Panc1 (cell line): ENCODE results near the gene TBCK. TPM values are rescaled to one million over a fixed set of nuclear protein-coding genes. Genes with fewer than 3 reads are reported as not detected.

ENCODE experiments used
- ATAC-seq: fragments of 200-7000 bp; cut with Tn5 transposase; 2 replicates; pipeline ENCODE4 v1.9.1; 2020; ENCODE audit warnings: mild to moderate bottlenecking, moderate library complexity
- BruUV-seq: library from RNA; stranded (reverse); fragments of 400-500 nt; replicated peaks from 2 replicates; lab custom pipeline; 2021; lab: Mats Ljungman, UMichigan
- CTCF ChIA-PET: fragments of 300-600 bp; sonication (Branson Sonifier 250); formaldehyde crosslinking; loops from one replicate; lab custom pipeline; 2022; ENCODE audit warnings: antibody characterized with exemption; lab: Charles Lee
- POLR2A ChIA-PET: fragments of 300-600 bp; sonication (Branson Sonifier 250); formaldehyde crosslinking; loops from one replicate; lab custom pipeline; 2022; ENCODE audit warnings: antibody characterized with exemption; lab: Charles Lee
- DNase-seq: peaks from one replicate; pipeline ENCODE4 v3.0.0-alpha.2; 2010; ENCODE audit warnings: low read depth, low spot score
- H3K27ac ChIP-seq: 2 replicates; pipeline ENCODE4 v1.5.1; 2011; ENCODE audit warnings: mild to moderate bottlenecking, low read length, inconsistent platforms
- H3K27me3 ChIP-seq: fragments of 200-500 bp; sonication (Bioruptor generic); 2 replicates; pipeline ENCODE4 v1.6.0; 2014; ENCODE audit warnings: low read length, inconsistent platforms; ENCODE audit not compliant: control insufficient read depth, insufficient read depth
- H3K36me3 ChIP-seq: fragments of 200-500 bp; sonication (Bioruptor generic); 2 replicates; pipeline ENCODE4 v1.5.1; 2014; ENCODE audit warnings: inconsistent platforms, mild to moderate bottlenecking, low read length, moderate library complexity; ENCODE audit not compliant: control insufficient read depth, insufficient read depth
- H3K4me1 ChIP-seq: 2 replicates; pipeline ENCODE4 v1.5.1; 2011; ENCODE audit warnings: inconsistent platforms, mild to moderate bottlenecking, low read length, moderate library complexity; ENCODE audit not compliant: control insufficient read depth, insufficient read depth
- H3K4me3 ChIP-seq, 2 experiments: 2 replicates each; pipeline ENCODE4 v1.5.1; 2011 to 2012; ENCODE audit warnings: low read depth in 2 of 2, low read length in 2 of 2, mild to moderate bottlenecking in 2 of 2, inconsistent platforms in 1 of 2, moderate library complexity in 1 of 2
- H3K9me3 ChIP-seq: fragments of 200-500 bp; sonication (Bioruptor generic); 2 replicates; pipeline ENCODE4 v1.5.1; 2014; ENCODE audit warnings: low read depth, mild to moderate bottlenecking, inconsistent platforms, low read length, moderate library complexity; ENCODE audit not compliant: control insufficient read depth, insufficient read depth
- POLR2AphosphoS5 ChIP-seq: IDR thresholded peaks from 2 replicates; pipeline ENCODE4 v1.6.1; 2012; ENCODE audit warnings: mild to moderate bottlenecking, low read depth, low read length, moderate library complexity
- SIN3A ChIP-seq: IDR thresholded peaks from 2 replicates; pipeline ENCODE4 v1.6.1; 2012; ENCODE audit warnings: low read depth, mild to moderate bottlenecking, low read length, moderate library complexity, borderline replicate concordance; ENCODE audit not compliant: insufficient read depth
- TCF7L2 ChIP-seq: IDR thresholded peaks from 2 replicates; pipeline ENCODE4 v1.6.1; 2011; ENCODE audit warnings: mild to moderate bottlenecking, low read depth, low read length, inconsistent platforms
- in situ Hi-C: cut with HindIII; loops from 2 replicates; pipeline ENCODE4 v1.10.0; 2016; ENCODE audit warnings: low sequenced_read_pairs, low pct_unique_long_range_greater_than_20kb
- intact Hi-C: fragments of 100-400 bp; cut with micrococcal nuclease; formaldehyde crosslinking; loops from one replicate; pipeline ENCODE4 v1.10.0; 2022; ENCODE audit not compliant: unreplicated experiment
- total RNA-seq: library from RNA; stranded (reverse); gene quantifications from one replicate; pipeline ENCODE4 v1.2.1, GENCODE V29; 2021; ENCODE audit not compliant: unreplicated experiment
- TF ChIP-seq, protein P1 (sequence below): fragments of 450-650 bp; IDR thresholded peaks from 2 replicates; pipeline ENCODE4 v1.5.1; 2017; ENCODE audit warnings: mild to moderate bottlenecking
- TF ChIP-seq, protein P2 (sequence below), 2 experiments: IDR thresholded peaks; 2 replicates each; pipeline ENCODE4 v1.6.1; 2011 to 2012; ENCODE audit warnings: low read depth in 2 of 2, control low read depth in 1 of 2, low read length in 1 of 2, mild to moderate bottlenecking in 1 of 2, moderate library complexity in 1 of 2; ENCODE audit not compliant: insufficient read depth in 1 of 2

TBCK gene
- total RNA-seq, 1 experiment from 2014 or later, result 15.1 TPM

DNA sequence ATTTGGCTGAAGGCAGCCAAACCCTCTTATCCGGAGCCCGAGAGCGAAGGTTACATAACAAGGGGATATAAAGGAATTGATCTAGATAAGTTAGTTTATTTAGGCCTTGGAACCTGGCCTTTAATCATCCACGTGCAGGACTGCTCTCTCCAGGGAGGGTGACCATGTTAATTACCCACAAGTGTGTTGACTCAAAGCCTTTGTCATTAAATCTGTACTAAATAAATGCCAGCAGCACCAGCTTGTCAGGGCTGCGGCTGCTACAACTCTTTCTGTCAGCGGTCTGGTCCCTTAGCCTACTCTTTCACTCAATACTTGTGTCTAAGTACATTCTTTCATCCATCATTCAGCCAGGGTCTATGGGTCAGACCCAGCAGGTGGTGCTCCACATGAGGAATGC lies 206.1 kb downstream of the TBCK start:
- Histone ChIP-seq H3K36me3 (no peaks in the 10 kb centered on the region), H3K4me1 (no peaks in the 10 kb centered on the region), H3K27ac (no peak overlapping the region), H3K27me3 (no peaks in the 10 kb centered on the region), H3K4me3 (no peak overlapping the region), H3K9me3 (no peaks in the 10 kb centered on the region)
- TF ChIP-seq, protein P1, sequence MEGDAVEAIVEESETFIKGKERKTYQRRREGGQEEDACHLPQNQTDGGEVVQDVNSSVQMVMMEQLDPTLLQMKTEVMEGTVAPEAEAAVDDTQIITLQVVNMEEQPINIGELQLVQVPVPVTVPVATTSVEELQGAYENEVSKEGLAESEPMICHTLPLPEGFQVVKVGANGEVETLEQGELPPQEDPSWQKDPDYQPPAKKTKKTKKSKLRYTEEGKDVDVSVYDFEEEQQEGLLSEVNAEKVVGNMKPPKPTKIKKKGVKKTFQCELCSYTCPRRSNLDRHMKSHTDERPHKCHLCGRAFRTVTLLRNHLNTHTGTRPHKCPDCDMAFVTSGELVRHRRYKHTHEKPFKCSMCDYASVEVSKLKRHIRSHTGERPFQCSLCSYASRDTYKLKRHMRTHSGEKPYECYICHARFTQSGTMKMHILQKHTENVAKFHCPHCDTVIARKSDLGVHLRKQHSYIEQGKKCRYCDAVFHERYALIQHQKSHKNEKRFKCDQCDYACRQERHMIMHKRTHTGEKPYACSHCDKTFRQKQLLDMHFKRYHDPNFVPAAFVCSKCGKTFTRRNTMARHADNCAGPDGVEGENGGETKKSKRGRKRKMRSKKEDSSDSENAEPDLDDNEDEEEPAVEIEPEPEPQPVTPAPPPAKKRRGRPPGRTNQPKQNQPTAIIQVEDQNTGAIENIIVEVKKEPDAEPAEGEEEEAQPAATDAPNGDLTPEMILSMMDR, result no peak
- TF ChIP-seq SIN3A (no peak), TCF7L2 (no peak), POLR2AphosphoS5 (no peak)
- TF ChIP-seq, protein P2, sequence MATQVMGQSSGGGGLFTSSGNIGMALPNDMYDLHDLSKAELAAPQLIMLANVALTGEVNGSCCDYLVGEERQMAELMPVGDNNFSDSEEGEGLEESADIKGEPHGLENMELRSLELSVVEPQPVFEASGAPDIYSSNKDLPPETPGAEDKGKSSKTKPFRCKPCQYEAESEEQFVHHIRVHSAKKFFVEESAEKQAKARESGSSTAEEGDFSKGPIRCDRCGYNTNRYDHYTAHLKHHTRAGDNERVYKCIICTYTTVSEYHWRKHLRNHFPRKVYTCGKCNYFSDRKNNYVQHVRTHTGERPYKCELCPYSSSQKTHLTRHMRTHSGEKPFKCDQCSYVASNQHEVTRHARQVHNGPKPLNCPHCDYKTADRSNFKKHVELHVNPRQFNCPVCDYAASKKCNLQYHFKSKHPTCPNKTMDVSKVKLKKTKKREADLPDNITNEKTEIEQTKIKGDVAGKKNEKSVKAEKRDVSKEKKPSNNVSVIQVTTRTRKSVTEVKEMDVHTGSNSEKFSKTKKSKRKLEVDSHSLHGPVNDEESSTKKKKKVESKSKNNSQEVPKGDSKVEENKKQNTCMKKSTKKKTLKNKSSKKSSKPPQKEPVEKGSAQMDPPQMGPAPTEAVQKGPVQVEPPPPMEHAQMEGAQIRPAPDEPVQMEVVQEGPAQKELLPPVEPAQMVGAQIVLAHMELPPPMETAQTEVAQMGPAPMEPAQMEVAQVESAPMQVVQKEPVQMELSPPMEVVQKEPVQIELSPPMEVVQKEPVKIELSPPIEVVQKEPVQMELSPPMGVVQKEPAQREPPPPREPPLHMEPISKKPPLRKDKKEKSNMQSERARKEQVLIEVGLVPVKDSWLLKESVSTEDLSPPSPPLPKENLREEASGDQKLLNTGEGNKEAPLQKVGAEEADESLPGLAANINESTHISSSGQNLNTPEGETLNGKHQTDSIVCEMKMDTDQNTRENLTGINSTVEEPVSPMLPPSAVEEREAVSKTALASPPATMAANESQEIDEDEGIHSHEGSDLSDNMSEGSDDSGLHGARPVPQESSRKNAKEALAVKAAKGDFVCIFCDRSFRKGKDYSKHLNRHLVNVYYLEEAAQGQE (IDR thresholded peaks at IDR 0.05; ENCODE audit: insufficient read depth in 1 of 2, low read depth in 2 of 2, low read length in 1 of 2), result no peak
- ChIA-PET POLR2A (no interaction called here), CTCF (no interaction called here)
- intact Hi-C loops (no loop called here), in situ Hi-C loops (no loop called here)
- ATAC-seq (no peak), DNase-seq (no peak)
- no TSS peak for BruUV-seq

DNA sequence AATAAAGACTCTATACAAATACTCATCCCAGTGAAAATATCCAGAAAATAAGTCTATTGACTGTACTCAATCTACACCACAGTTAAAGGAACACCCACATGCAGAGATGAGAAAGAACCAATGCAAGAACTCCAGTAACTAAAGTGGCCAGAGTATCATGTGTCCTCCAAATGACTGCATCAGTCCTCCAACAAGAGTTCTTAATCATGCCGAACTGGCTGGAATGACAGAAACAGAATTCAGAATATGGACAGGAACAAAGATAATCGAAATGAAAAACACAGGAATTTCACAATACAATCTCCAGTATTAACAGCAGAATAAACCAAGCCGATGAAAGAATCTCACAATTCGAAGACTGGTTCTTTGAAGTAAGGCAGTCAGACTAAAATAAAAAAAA lies 210.3 kb downstream of the TBCK start:
- intact Hi-C loops, result no loop called here
- ATAC-seq, result no peak

More for the DNA sequence above, 210.3 kb downstream of the TBCK start:
- DNase-seq, result no peak
- Histone ChIP-seq H3K4me3 (no peak overlapping the region), H3K27ac (no peak overlapping the region), H3K36me3 (no peaks in the 10 kb centered on the region), H3K27me3 (no peaks in the 10 kb centered on the region), H3K4me1 (no peaks in the 10 kb centered on the region), H3K9me3 (no peaks in the 10 kb centered on the region)
- ChIA-PET CTCF (no interaction called here), POLR2A (no interaction called here)
- TF ChIP-seq, protein P1, result no peak
- BruUV-seq, result no TSS peak
- in situ Hi-C loops, result no loop called here
